Natural killer cell treated with Interleukin-12 subunit alpha and Interleukin-12 subunit beta and Interleukin-15 and Interleukin-18, amount 100 ng/mL, for 72 hours (primary cell): ENCODE measurements around the gene SKP1. TPM values are rescaled to one million over a fixed set of nuclear protein-coding genes. Genes with fewer than 3 reads are reported as not detected.
"Not testable (repeated sequence)": the region's sequence is repeated elsewhere in the genome, so short reads cannot be mapped to it uniquely, and the experiment has no call there.

ENCODE experiments used
- ATAC-seq, 2 donors: fragments of 150-1000 bp; cut with Tn5 transposase in 1 of 2; sonication (Bioruptor Pico), chemical (Tn5 transposase) in 1 of 2; 2 replicates each; pipeline ENCODE4 v1.10.0; 2021
- DNase-seq: peaks from one replicate; pipeline ENCODE4 v3.0.0; 2022; ENCODE audit warnings: low spot score
- H3K27ac Mint-ChIP-seq, 2 donors: 1 replicate in 1 of 2; 2 replicates in 1 of 2; pipeline ENCODE4 v1.8.0; 2022; ENCODE audit warnings: mixed read lengths in 2 of 2, mild to moderate bottlenecking in 1 of 2, moderate library complexity in 1 of 2
- H3K27me3 Mint-ChIP-seq, 2 donors: 1 replicate in 1 of 2; 2 replicates in 1 of 2; pipeline ENCODE4 v1.8.0; 2022; ENCODE audit warnings: mixed read lengths in 2 of 2
- H3K36me3 Mint-ChIP-seq: one replicate; pipeline ENCODE4 v1.8.0; 2022; ENCODE audit warnings: mixed read lengths
- H3K4me1 Mint-ChIP-seq, 2 donors: 1 replicate in 1 of 2; 2 replicates in 1 of 2; pipeline ENCODE4 v1.8.0; 2022; ENCODE audit warnings: low read depth in 2 of 2, mixed read lengths in 2 of 2, mild to moderate bottlenecking in 1 of 2
- H3K4me3 Mint-ChIP-seq: one replicate; pipeline ENCODE4 v1.8.0; 2022; ENCODE audit warnings: mixed read lengths
- H3K9me3 Mint-ChIP-seq: 2 replicates; pipeline ENCODE4 v1.8.0; 2022; ENCODE audit warnings: mixed read lengths
- total RNA-seq, 2 donors: library from RNA; stranded (reverse); gene quantifications; one replicate each; pipeline ENCODE4 v1.2.3, GENCODE V29; 2022

The SKP1 gene
- total RNA-seq = 100 to 1,000 TPM; 162 to 210 TPM

- Mint-ChIP-seq H3K9me3 (no peaks in the 10 kb centered on the region), H3K4me1 (peaks cover 24 to 26% of the 10 kb centered on the region in 2 donors), H3K36me3 (peaks cover 12% of the 10 kb centered on the region), H3K4me3 (peak within 1 kb of the TSS; percentile 88), H3K27ac (peak within 1 kb of the TSS; percentile 83 to 96), H3K27me3 (no peaks in the 10 kb centered on the region)
- peak; percentile 94 for ATAC-seq
- DNase-seq = peak; percentile 91
Observed at GRCh38 chr5:134176511-134177368, at the start of gene SKP1. SKP1 (minus strand) TSS chr5:134176950; CDS start chr5:134174022, 2,928 bp downstream.

- DNase-seq (peak; percentile 99), ATAC-seq (peak; percentile 93 to 94)
- peak within 1 kb of the TSS; percentile 95 to 99 for H3K27ac Mint-ChIP-seq
- H3K27me3 Mint-ChIP-seq = no peaks in the 10 kb centered on the region
- H3K4me3 Mint-ChIP-seq = peak within 1 kb of the TSS; percentile 82
- H3K4me1 Mint-ChIP-seq = peaks cover 36 to 49% of the 10 kb centered on the region in 2 donors
- peaks cover 24% of the 10 kb centered on the region for H3K36me3 Mint-ChIP-seq
- no peaks in the 10 kb centered on the region for H3K9me3 Mint-ChIP-seq
Observed at GRCh38 chr5:134225780-134226440, 49.2 kb upstream of the SKP1 start, which contains the start of gene PPP2CA. PPP2CA (minus strand) TSS chr5:134226073; CDS start chr5:134225861, 212 bp downstream.

GRCh38 chr5:134224888-134225779 lies 48.4 kb upstream of the SKP1 start:
- DNase-seq (peak; percentile 80), ATAC-seq (peak; percentile 67)
- peak overlapping the region; percentile 95 to 99 for H3K27ac Mint-ChIP-seq
- H3K27me3 Mint-ChIP-seq = no peaks in the 10 kb centered on the region
- H3K4me3 Mint-ChIP-seq = peak overlapping the region; percentile 82
- H3K9me3 Mint-ChIP-seq = no peaks in the 10 kb centered on the region
- peaks cover 42 to 57% of the 10 kb centered on the region in 2 donors for H3K4me1 Mint-ChIP-seq
- H3K36me3 Mint-ChIP-seq = peaks cover 24% of the 10 kb centered on the region

- peaks cover 56 to 69% of the 10 kb centered on the region in 2 donors for H3K4me1 Mint-ChIP-seq
- peak overlapping the region; percentile 95 to 99 for H3K27ac Mint-ChIP-seq
- H3K4me3 Mint-ChIP-seq = peak overlapping the region; percentile 82
- no peaks in the 10 kb centered on the region for H3K27me3 Mint-ChIP-seq
- H3K9me3 Mint-ChIP-seq = no peaks in the 10 kb centered on the region
- ATAC-seq (no peak), DNase-seq (no peak)
- peaks cover 24% of the 10 kb centered on the region for H3K36me3 Mint-ChIP-seq
Observed at GRCh38 chr5:134223406-134224248, 46.9 kb upstream of the SKP1 start.

- peaks cover 55 to 70% of the 10 kb centered on the region in 2 donors for H3K4me1 Mint-ChIP-seq
- H3K27me3 Mint-ChIP-seq, H3K9me3 Mint-ChIP-seq, ATAC-seq, DNase-seq: not testable (repeated sequence)
- peak overlapping the region; percentile 82 for H3K4me3 Mint-ChIP-seq
- H3K27ac Mint-ChIP-seq = peak overlapping the region; percentile 42 to 88
- peaks cover 24% of the 10 kb centered on the region for H3K36me3 Mint-ChIP-seq
Observed at GRCh38 chr5:134221690-134222089, 44.9 kb upstream of the SKP1 start.

- H3K4me3 Mint-ChIP-seq = no peak overlapping the region
- ATAC-seq = no peak
- H3K9me3 Mint-ChIP-seq = no peaks in the 10 kb centered on the region
- H3K27me3 Mint-ChIP-seq = no peaks in the 10 kb centered on the region
- H3K36me3 Mint-ChIP-seq = no peaks in the 10 kb centered on the region
- H3K4me1 Mint-ChIP-seq = peaks cover 43 to 59% of the 10 kb centered on the region in 2 donors
- no peak for DNase-seq
- no peak overlapping the region for H3K27ac Mint-ChIP-seq
Observed at GRCh38 chr5:134215757-134216156, 39.0 kb upstream of the SKP1 start.

GRCh38 chr5:134211263-134212031 lies 34.7 kb upstream of the SKP1 start:
- H3K4me3 Mint-ChIP-seq, H3K36me3 Mint-ChIP-seq, H3K27ac Mint-ChIP-seq, DNase-seq, H3K27me3 Mint-ChIP-seq, H3K9me3 Mint-ChIP-seq, ATAC-seq: not testable (repeated sequence)
- H3K4me1 Mint-ChIP-seq = peaks cover 31 to 50% of the 10 kb centered on the region in 2 donors

- DNase-seq (no peak), ATAC-seq (no peak)
- Mint-ChIP-seq H3K27me3 (no peaks in the 10 kb centered on the region), H3K36me3 (peaks cover 5% of the 10 kb centered on the region), H3K4me1 (peaks cover 32 to 51% of the 10 kb centered on the region in 2 donors), H3K27ac (no peak overlapping the region), H3K9me3 (no peaks in the 10 kb centered on the region), H3K4me3 (no peak overlapping the region)
Observed at GRCh38 chr5:134209477-134210245, 32.9 kb upstream of the SKP1 start.

GRCh38 chr5:134207696-134208095 lies 30.9 kb upstream of the SKP1 start:
- DNase-seq (no peak), ATAC-seq (no peak)
- H3K36me3 Mint-ChIP-seq = peaks cover 10% of the 10 kb centered on the region
- no peaks in the 10 kb centered on the region for H3K27me3 Mint-ChIP-seq
- no peak overlapping the region for H3K4me3 Mint-ChIP-seq
- H3K4me1 Mint-ChIP-seq = peaks cover 34 to 43% of the 10 kb centered on the region in 2 donors
- H3K9me3 Mint-ChIP-seq = no peaks in the 10 kb centered on the region
- no peak overlapping the region for H3K27ac Mint-ChIP-seq

- H3K36me3 Mint-ChIP-seq = peaks cover 19% of the 10 kb centered on the region
- H3K9me3 Mint-ChIP-seq = no peaks in the 10 kb centered on the region
- H3K27me3 Mint-ChIP-seq = no peaks in the 10 kb centered on the region
- DNase-seq (no peak), ATAC-seq (no peak)
- no peak overlapping the region for H3K27ac Mint-ChIP-seq
- H3K4me3 Mint-ChIP-seq = no peak overlapping the region
- H3K4me1 Mint-ChIP-seq = peaks cover 27 to 36% of the 10 kb centered on the region in 2 donors
Observed at GRCh38 chr5:134206627-134207160, 29.9 kb upstream of the SKP1 start.

GRCh38 chr5:134204575-134204974 lies 27.8 kb upstream of the SKP1 start:
- Mint-ChIP-seq H3K4me1 (peaks cover 21 to 33% of the 10 kb centered on the region in 2 donors), H3K27me3 (no peaks in the 10 kb centered on the region), H3K9me3 (no peaks in the 10 kb centered on the region), H3K27ac (no peak overlapping the region), H3K36me3 (peaks cover 31% of the 10 kb centered on the region), H3K4me3 (no peak overlapping the region)
- ATAC-seq (no peak), DNase-seq (no peak)
